Measurements from ENCODE around the gene ENHO.
"Not testable (repeated sequence)": the region's sequence is repeated elsewhere in the genome, so short reads cannot be mapped to it uniquely, and the experiment has no call there.

Gene ENHO

DNA sequence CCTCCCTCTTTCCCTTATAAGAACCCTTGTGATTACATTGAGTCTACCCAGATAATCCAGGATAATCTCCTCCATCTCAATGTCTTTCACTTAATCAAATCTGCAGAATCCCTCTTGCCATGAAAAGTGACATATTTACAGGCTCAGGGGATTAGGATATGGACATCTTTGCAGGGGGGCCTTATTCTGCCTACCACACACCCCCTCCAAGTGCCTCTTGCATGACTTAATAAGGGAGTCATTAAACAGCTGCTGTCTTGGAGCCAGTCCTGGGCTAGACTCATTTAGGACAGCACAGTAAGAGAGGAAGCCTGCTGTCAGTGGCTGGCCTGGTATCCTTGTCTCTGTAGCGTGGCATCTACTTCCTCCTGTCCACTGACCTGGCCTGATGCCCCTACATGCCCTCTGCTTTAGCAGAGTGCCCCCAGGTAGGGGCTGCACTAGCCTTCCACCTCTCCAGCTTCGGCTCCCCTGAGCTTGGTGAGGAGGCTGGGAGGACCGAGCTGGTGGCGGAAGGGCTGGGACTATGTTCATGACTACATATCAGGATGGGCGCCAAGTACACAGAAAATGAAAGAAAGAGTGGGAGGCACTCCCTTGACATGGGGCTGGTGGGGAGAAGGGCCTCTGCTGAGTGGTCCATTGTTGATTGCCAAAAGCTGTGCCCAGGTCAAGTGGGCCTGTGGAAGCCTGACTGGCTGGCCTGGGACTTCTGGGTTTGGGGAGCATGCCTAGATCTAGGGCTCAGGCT lies 17.2 kb downstream of the ENHO start:
- DNase-seq: no peak

GRCh38 chr9:34503406-34503805 lies 19.4 kb downstream of the ENHO start:
- DNase-seq: no peak

DNA sequence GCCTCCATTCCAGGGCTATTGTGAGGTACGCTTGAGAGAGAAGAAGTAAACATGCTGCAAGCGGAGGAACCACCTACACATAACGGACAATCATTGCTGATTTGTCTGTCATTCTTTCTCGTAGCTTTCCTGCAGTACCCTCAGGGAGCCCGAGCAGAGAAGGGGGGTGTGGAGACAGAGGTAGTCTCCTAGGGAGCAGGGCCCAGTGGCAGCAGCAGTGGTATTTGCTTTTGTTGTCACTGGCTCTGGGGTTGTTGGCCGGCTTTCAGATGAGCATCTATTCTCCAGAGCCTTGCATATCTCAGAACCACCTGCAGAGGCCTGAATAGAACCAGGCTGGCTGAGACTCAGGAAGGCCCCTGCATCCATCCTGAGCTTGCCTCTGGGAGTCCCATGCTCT lies 19.9 kb downstream of the ENHO start:
- DNase-seq: no peak

DNA sequence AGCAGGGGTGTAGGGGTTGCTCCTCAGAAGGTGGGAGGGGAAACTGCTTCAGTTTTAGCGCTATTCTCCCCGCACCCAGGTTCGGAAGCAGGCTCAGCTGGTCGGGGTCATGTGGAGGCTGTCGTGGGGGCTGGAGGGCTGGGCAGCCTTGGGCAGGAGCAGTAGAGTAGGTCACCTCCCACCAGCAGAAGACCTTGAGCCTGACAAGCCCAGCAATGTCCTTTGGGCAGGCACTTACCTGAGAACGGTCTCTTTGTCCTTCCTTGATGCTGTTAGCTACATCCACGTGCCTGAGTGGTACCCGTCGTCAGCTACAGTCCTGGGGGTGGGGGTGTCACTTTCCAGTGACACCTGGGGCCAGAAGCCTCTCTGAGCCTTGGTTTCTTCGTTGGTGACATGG lies 20.3 kb downstream of the ENHO start:
- DNase-seq: no peak

- no peak for DNase-seq
Observed at GRCh38 chr9:34501889-34502425, 20.8 kb downstream of the ENHO start.

DNA sequence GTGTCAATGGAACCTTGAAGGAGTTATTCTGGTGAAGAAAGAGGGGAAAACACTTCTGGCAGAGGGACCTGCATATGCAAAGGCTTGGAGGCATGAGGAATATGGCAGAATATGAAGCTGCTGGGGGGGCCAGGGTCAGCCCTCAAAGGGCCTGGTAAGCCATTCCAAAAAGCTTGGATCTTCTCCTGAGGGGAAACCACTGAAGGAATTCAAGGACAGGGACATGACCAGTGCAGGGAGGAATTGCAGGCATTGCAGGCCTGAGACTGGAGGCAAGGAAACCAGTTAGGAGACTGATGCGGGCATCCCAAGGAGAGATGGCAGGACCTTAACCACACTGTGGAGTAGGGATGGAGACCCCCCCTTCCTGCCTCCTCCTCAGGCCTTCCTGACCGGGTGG lies 21.4 kb downstream of the ENHO start:
- no peak for DNase-seq

DNA sequence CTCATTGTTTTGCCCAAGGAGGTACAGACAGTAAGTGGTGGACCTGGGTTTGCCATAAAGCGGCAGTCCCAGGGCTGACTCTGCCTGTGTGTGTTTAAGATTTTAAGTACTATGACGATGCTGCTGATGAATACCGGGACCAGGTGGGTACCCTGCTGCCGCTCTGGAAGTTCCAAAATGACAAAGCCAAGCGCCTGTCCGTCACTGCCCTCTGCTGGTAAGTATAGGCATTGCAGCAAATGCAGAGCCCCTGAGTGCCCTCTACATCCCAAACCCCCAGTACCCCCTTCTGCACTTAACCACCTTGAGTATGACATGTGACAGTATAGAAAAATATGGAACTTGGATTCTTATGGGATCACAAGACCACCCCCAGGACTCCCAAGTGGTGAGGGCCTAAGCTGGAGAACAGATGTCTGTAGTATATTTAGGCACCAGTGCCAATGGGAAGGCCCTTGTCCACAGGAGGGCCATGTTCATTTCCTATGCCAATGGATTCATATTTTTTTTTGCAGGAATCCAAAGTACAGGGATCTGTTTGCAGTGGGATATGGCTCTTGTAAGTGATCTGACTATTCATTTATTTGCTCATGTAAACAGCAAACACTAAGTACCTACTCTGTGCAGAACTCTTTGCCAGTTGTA lies 22.0 kb downstream of the ENHO start:
- DNase-seq: peak; percentile 72

DNA sequence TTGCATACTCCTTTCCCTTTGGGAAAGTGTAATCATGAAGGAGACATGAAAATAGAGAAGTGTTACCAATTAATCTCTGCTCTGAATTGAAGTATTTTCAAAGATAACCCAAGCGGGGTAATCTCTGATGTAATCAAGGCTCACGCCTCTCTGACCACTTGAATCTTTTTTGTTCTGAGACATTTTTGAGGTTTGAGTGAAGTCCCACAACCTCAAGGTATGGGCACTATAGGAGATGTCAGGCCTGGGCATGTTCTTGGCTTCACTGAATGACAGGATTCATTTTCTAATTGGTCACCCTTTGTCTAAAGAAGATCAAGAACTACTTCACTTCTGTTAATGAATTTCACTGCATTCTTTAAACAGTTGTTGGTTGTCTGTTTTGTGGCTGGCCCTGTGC lies 23.7 kb downstream of the ENHO start:
- no peak for DNase-seq

DNA sequence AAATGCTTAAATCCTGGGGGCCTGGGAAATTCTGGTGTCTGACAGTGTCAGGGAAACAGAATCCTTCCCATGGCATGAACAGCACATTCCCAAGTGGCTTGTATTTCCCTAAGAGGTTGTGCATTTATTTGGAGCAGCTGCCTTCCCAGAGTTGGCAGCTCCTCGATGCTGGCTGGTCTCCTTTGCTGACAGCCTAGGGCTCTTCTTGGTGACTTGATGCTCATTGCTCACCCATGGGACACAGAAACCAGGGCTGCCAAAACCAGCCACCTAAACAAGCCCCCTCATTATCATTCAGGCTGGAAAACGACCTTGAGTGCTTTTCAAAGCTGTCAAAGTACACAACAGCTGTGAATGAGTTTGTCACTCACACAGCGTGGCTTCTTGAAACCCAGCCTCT lies 24.2 kb downstream of the ENHO start:
- DNase-seq: no peak

DNA sequence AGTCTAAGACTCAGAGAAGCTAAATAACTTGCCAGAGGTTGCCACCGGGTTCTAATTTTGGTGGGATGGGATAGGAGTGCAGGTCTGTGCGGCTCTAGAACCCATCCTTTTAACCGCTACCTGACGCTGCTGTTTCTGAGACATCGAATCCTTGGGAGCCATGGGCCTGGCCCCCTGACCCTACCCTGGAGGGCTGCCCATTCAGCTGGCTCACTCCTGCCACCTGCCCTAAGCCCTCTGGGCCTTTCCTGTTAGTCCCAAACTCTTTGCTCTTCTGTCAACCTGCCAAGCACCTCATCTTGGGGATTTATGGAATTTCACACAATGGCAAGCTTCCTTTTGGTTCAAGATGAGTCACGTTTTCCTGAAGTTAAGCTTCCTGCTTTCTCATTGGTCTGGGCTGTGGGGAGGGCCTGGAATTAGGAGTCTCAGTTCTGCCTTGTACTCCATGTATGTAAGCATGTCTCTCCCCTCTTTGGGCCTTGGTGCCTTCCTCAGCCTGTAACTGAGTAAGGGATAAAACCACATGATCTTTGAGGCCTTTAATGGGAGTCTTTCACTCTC lies 26.6 kb downstream of the ENHO start:
- DNase-seq: no peak

- peak; percentile 16 for DNase-seq
Observed at GRCh38 chr9:34493972-34494535, 28.7 kb downstream of the ENHO start.

- DNase-seq: no peak
Observed at GRCh38 chr9:34492051-34492450, 30.7 kb downstream of the ENHO start.

DNA sequence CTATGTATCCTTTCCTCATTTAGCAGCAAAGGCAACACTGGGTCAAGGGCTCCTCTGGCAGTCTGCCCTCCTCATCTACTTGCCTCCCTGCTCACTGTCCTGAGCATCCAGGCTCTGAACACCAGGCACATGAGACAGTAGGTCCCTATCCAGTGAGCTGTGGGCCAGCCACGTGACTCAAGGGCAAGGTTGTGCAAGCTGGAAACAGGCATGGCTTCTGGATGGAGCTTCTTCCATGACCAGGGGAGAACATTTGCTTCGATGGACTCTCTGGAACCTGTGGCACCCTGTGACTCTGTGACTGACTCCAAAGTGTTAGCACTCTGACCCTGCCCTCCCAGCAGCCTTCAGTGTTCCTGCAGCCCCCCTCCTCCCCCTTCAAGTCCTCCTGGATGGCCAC lies 31.2 kb downstream of the ENHO start:
- DNase-seq: no peak

DNA sequence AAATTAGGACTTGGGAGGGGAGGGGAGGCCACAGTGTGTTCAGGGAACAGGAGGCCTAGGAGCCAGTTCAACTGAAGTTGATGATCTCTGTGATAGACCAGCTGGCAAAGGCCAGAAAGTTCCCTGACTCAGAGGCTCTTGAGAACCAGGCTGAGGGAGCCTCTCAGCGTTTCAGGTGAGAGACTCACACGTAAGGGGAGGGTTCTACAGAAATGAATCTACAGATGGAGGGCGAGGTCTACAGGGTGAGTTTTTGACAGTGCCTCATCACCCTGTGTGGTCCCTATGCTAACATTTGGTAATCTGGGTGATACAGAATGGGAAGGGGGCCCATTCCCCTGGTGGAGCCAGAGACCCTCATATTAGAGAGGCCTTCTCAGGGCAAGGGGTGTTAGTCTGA lies 32.0 kb downstream of the ENHO start:
- DNase-seq: no peak

DNA sequence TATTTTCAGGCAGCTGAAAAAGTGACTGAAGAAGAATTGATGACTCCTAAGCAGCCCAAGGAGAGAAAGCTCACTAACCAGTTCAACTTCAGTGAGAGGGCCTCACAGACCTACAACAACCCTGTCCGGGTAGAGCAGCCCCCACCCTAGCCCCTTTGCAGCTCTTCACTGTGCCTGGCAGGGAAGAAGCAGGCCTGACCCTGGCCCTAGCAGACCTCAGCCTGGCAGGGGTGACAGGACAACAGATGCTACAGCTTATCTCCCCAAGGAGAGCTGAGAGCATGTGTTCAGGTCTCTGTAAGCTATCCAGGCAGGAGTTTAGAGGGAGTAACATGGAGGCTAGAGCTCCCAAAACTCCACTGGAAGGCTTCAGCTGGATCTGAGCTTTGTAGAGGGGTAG lies 32.4 kb downstream of the ENHO start:
- no peak for DNase-seq

GRCh38 chr9:34486572-34486971 lies 36.2 kb downstream of the ENHO start:
- no peak for DNase-seq

DNA sequence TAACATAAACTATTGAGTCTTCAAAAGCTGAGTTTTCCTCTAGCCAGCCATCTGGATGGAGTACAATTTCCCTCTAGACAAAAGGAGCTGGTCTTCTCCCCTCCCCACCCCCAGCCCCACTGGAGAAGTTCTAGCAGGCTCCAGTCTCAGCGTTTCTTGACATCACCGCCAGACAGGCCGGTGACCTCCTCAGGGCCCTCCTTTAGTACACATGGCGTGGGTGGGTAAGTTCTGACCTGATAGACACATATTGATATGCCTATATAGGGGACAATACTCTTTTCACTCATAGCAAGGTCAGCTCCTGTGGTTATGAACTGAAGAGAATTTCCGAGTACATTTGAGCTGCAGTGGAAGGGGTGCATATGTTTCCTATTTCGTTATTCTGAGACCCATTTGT lies 37.0 kb downstream of the ENHO start:
- DNase-seq: no peak

GRCh38 chr9:34484678-34485077 lies 38.1 kb downstream of the ENHO start:
- DNase-seq: no peak

- DNase-seq: not testable (repeated sequence)
Observed at GRCh38 chr9:34482746-34483145, 40.0 kb downstream of the ENHO start.

DNA sequence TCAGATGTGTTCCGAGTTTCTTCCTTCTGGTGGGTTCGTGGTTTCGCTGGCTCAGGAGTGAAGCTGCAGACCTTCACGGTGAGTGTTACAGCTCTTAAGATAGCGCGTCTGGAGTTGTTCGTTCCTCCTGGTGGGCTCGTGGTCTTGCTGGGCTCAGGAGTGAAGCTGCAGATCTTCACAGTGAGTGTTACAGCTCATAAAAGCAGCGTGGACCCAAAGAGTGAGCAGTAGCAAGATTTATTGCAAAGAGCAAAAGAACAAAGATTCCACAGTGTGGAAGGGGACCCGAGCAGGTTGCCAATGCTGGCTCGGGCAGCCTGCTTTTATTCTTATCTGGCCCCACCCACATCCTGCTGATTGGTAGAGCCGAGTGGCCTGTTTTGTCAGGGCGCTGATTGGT lies 41.2 kb downstream of the ENHO start:
- not testable (repeated sequence) for DNase-seq

GRCh38 chr9:34479431-34479866 lies 43.3 kb downstream of the ENHO start:
- no peak for DNase-seq

DNA sequence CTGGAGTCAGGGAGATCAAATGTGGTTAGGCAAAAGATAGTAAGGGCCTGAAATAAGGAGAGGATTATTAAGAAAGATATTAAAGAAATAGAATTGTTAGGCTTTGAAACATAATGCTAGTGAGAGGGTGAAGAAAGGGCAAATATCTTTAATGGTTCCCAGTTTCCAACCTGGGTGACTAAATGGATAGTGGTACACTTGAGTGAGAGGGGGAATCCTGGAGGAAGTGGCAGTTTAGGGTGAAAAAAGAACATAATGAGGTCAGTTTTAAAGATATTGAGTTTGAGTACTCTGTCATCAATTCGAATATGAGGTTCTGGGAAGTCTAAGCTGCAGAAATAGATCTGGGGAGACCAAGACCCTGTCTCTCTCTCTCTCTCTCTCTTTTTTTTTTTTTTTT lies 45.2 kb downstream of the ENHO start:
- no peak for DNase-seq

- DNase-seq: no peak
Observed at GRCh38 chr9:34475097-34475496, 47.7 kb downstream of the ENHO start.

All from CD4-positive, alpha-beta T cell treated with Interleukin-17A for 1 hour (primary cell).